Endothelial cell of umbilical vein (primary cell): ENCODE measurements around the gene DNAJB8. TPM values are rescaled to one million over a fixed set of nuclear protein-coding genes. Genes with fewer than 3 reads are reported as not detected.

Experiments
- BruUV-seq: library from RNA; stranded (reverse); fragments of 400-500 nt; replicated peaks from 2 replicates; lab custom pipeline; 2021; lab: Mats Ljungman, UMichigan
- CTCF ChIA-PET: fragments of 300-600, 350-600 bp; sonication (Branson Sonifier 250); formaldehyde crosslinking; loops from one replicate; lab custom pipeline; 2021; ENCODE audit warnings: antibody characterized with exemption, inconsistent platforms; lab: Charles Lee
- POLR2A ChIA-PET: fragments of 300-600, 350-600 bp; sonication (Branson Sonifier 250); formaldehyde crosslinking; loops from one replicate; lab custom pipeline; 2021; ENCODE audit warnings: antibody characterized with exemption, inconsistent platforms; lab: Charles Lee
- DNase-seq: peaks from one replicate; pipeline ENCODE4 v3.0.0-alpha.2; 2011; ENCODE audit warnings: low read depth, low spot score
- FAIRE-seq: peaks from 2 replicates; lab custom pipeline; 2011; peaks lifted over from hg19 to GRCh38; lab: Jason Lieb, UNC
- H2AFZ ChIP-seq: 2 replicates; pipeline ENCODE4 v1.6.0; 2012; ENCODE audit warnings: low read depth, low read length, control low read depth, inconsistent platforms
- H3K27ac ChIP-seq: 2 replicates; pipeline ENCODE4 v1.5.1; 2011; ENCODE audit warnings: low read depth, mild to moderate bottlenecking, control low read depth, low read length, moderate library complexity; ENCODE audit not compliant: insufficient read depth
- H3K27me3 ChIP-seq, 2 experiments: 2 replicates each; pipeline versions ENCODE4 v1.6.0 to v1.6.1; 2011; ENCODE audit warnings: low read length in 2 of 2, mixed read lengths in 1 of 2; ENCODE audit not compliant: control insufficient read depth in 2 of 2, insufficient read depth in 2 of 2
- H3K36me3 ChIP-seq, 2 experiments: 2 replicates in 1 of 2; 3 replicates in 1 of 2; pipeline ENCODE4 v1.5.1; 2011; ENCODE audit warnings: low read length in 2 of 2, mild to moderate bottlenecking in 1 of 2, moderate library complexity in 1 of 2; ENCODE audit not compliant: control insufficient read depth in 2 of 2, insufficient read depth in 2 of 2; ENCODE audit errors: extremely low read depth in 1 of 2
- H3K4me1 ChIP-seq: 3 replicates; pipeline ENCODE4 v1.5.1; 2011; ENCODE audit warnings: mild to moderate bottlenecking, low read length; ENCODE audit not compliant: control insufficient read depth, insufficient read depth; ENCODE audit errors: extremely low read depth
- H3K4me2 ChIP-seq: 2 replicates; pipeline ENCODE4 v1.6.1; 2011; ENCODE audit warnings: low read length, control low read depth, mixed read lengths; ENCODE audit not compliant: insufficient read depth
- H3K4me3 ChIP-seq, 3 experiments: fragments of 200-600 bp in 1 of 3; sonication (generic), shearing (Covaris generic) in 1 of 3; replicated peaks in 1 of 3; 2 replicates each; pipeline ENCODE4 v1.5.1; 2011 to 2016; ENCODE audit warnings: control low read depth in 3 of 3, low read length in 3 of 3, mild to moderate bottlenecking in 2 of 3, inconsistent platforms in 1 of 3, low read depth in 1 of 3, moderate library complexity in 1 of 3; ENCODE audit not compliant: insufficient read depth in 1 of 3
- H3K79me2 ChIP-seq: 2 replicates; pipeline ENCODE4 v1.6.0; 2012; ENCODE audit warnings: low read length, inconsistent platforms; ENCODE audit not compliant: control insufficient read depth, insufficient read depth
- H3K9ac ChIP-seq: replicated peaks from 2 replicates; pipeline ENCODE3; 2011; ENCODE audit warnings: low read length, control low read depth; ENCODE audit not compliant: insufficient read depth; ENCODE audit errors: extremely low read depth
- H3K9me1 ChIP-seq: replicated peaks from 3 replicates; pipeline ENCODE4 v1.6.0; 2011; ENCODE audit warnings: mild to moderate bottlenecking, low read length; ENCODE audit not compliant: control insufficient read depth, insufficient read depth; ENCODE audit errors: extremely low read depth
- H3K9me3 ChIP-seq: replicated peaks from 2 replicates; pipeline ENCODE4 v1.5.1; 2012; ENCODE audit warnings: low read length, inconsistent platforms; ENCODE audit not compliant: control insufficient read depth, insufficient read depth
- H4K20me1 ChIP-seq: replicated peaks from 2 replicates; pipeline ENCODE3; 2011; ENCODE audit warnings: mild to moderate bottlenecking, low read length; ENCODE audit not compliant: control insufficient read depth, insufficient read depth; ENCODE audit errors: extremely low read depth
- CTCF ChIP-seq, 2 donors: IDR thresholded peaks; 1 replicate in 1 of 2; 2 replicates in 1 of 2; pipeline ENCODE4 v1.5.1; 2011; ENCODE audit warnings: low read length in 2 of 2, mild to moderate bottlenecking in 2 of 2, moderate library complexity in 2 of 2, control low read depth in 1 of 2, inconsistent platforms in 1 of 2, low read depth in 1 of 2; ENCODE audit not compliant: insufficient read depth in 1 of 2; ENCODE audit errors: extremely low read depth in 1 of 2
- EZH2 ChIP-seq: IDR thresholded peaks from 2 replicates; pipeline ENCODE4 v1.6.1; 2012; ENCODE audit warnings: borderline replicate concordance, low read depth, mild to moderate bottlenecking, moderate library complexity, low read length, inconsistent platforms; ENCODE audit not compliant: severe bottlenecking
- FOS ChIP-seq: IDR thresholded peaks from 2 replicates; pipeline ENCODE4 v1.6.1; 2011; ENCODE audit warnings: mild to moderate bottlenecking, low read length, moderate library complexity, borderline replicate concordance; ENCODE audit not compliant: insufficient read depth
- GATA2 ChIP-seq: IDR thresholded peaks from 2 replicates; pipeline ENCODE4 v1.7.0; 2011; ENCODE audit warnings: low read depth, mild to moderate bottlenecking, moderate library complexity, mixed read lengths, low read length; ENCODE audit not compliant: insufficient read length, insufficient read depth
- JUN ChIP-seq: IDR thresholded peaks from 2 replicates; pipeline ENCODE4 v1.6.1; 2011; ENCODE audit warnings: borderline replicate concordance, low read depth; ENCODE audit not compliant: insufficient read length, insufficient read depth
- MAX ChIP-seq: IDR thresholded peaks from 2 replicates; pipeline ENCODE4 v1.6.1; 2011; ENCODE audit not compliant: insufficient read depth, insufficient read length
- MYC ChIP-seq: IDR thresholded peaks from one replicate; pipeline ENCODE4 v1.6.1; 2011; ENCODE audit warnings: mild to moderate bottlenecking, low read depth, low read length
- POLR2A ChIP-seq: IDR thresholded peaks from 2 replicates; pipeline ENCODE4 v1.6.1; 2012; ENCODE audit warnings: low read depth, mild to moderate bottlenecking, control low read depth, low read length
- POLR2AphosphoS5 ChIP-seq: IDR thresholded peaks from 2 replicates; pipeline ENCODE4 v1.6.1; 2012; ENCODE audit warnings: low read depth, mild to moderate bottlenecking, control low read depth, low read length, moderate library complexity; ENCODE audit not compliant: insufficient read depth
- dilution Hi-C: fragments of 300-500 bp; cut with MboI; formaldehyde crosslinking; loops from one replicate; pipeline ENCODE4 v1.15.0; 2019; ENCODE audit warnings: low sequenced_read_pairs; ENCODE audit not compliant: extremely low pct_ligation_motif_present
- intact Hi-C: fragments of 100-400 bp; cut with micrococcal nuclease; formaldehyde crosslinking; loops from one replicate; pipeline ENCODE4 v1.10.0; 2022
- polyA plus RNA-seq, 4 experiments: library from polyadenylated mRNA; depleted of rRNA in 3 of 4; stranded (reverse) in 3 of 4; unstranded in 1 of 4; fragments of >200 nt; gene quantifications; 2 replicates each; pipeline versions ENCODE4 v1.2.1 to v1.2.3, GENCODE V29; 2011 to 2012; ENCODE audit warnings: missing spikeins in 1 of 4
- total RNA-seq: library from RNA; stranded (reverse); gene quantifications from 2 replicates; pipeline ENCODE4 v1.2.3, GENCODE V29; 2021

DNAJB8 gene
- total and polyA plus RNA-seq, 2 donors (not counting 3 experiments of a cell fraction or from before 2014, with no cell fraction given) = not detected

GRCh38 chr3:128455116-128455515 is 11.6 kb downstream of the DNAJB8 start:
- DNase-seq (no peak), FAIRE-seq (no peak)
- intact Hi-C loops (no loop called here), dilution Hi-C loops (no loop called here)
- Histone ChIP-seq H3K9me3 (no peaks in the 10 kb centered on the region), H2AFZ (no peak overlapping the region), H3K9me1 (no peaks in the 10 kb centered on the region), H3K79me2 (no peaks in the 10 kb centered on the region), H3K4me3 (no peak overlapping the region), H3K27me3 (peaks cover 5 to 23% of the 10 kb centered on the region in 2 experiments), H3K9ac (no peak overlapping the region), H3K27ac (no peak overlapping the region), H3K4me2 (no peak overlapping the region), H3K4me1 (no peaks in the 10 kb centered on the region), H3K36me3 (no peaks in the 10 kb centered on the region), H4K20me1 (no peaks in the 10 kb centered on the region)
- no peak for TF ChIP-seq POLR2AphosphoS5
- TF ChIP-seq EZH2 = no peak
- no peak for TF ChIP-seq CTCF (IDR thresholded peaks at IDR 0.05; ENCODE audit: extremely low read depth in 1 of 2, insufficient read depth in 1 of 2, low read depth in 1 of 2, low read length in 2 of 2)
- no peak for TF ChIP-seq MYC
- no peak for TF ChIP-seq POLR2A
- TF ChIP-seq GATA2 = no peak
- TF ChIP-seq FOS = no peak
- no peak for TF ChIP-seq JUN
- TF ChIP-seq MAX = no peak
- CTCF ChIA-PET = interaction anchor here (1.5 kb wide), 1 partner anchor 129 kb away, joined by 3 read pairs; no protein-coding TSS in a partner anchor
- BruUV-seq = no TSS peak
- POLR2A ChIA-PET = no interaction called here
